CD4-positive, alpha-beta T cell (primary cell): ENCODE results near the gene JAZF1. TPM values are rescaled to one million over a fixed set of nuclear protein-coding genes. Genes with fewer than 3 reads are reported as not detected.

ENCODE experiments used
- ATAC-seq: fragments of 200-7000 bp; cut with Tn5 transposase; one replicate; pipeline ENCODE4 v1.10.0; 2022; ENCODE audit warnings: mild to moderate bottlenecking; ENCODE audit not compliant: poor library complexity
- CTCF ChIA-PET: fragments of 350-600 bp; sonication (Branson Sonifier 250); formaldehyde crosslinking; loops from one replicate; lab custom pipeline; 2021; ENCODE audit warnings: antibody characterized with exemption, inconsistent platforms; lab: Charles Lee
- POLR2A ChIA-PET: fragments of 350-600 bp; sonication (Branson Sonifier 250); formaldehyde crosslinking; loops from one replicate; lab custom pipeline; 2021; ENCODE audit warnings: antibody characterized with exemption, inconsistent platforms; lab: Charles Lee
- DNase-seq, 14 experiments: peaks; one replicate each; pipeline ENCODE4 v3.0.0-alpha.2; 2013 to 2020; ENCODE audit warnings: mixed read lengths in 2 of 14
- H3K27ac ChIP-seq, 2 donors: one replicate each; pipeline versions ENCODE4 v1.5.1 to v1.7.0; 2013; ENCODE audit warnings: low read length in 2 of 2, low read depth in 1 of 2, mild to moderate bottlenecking in 1 of 2
- H3K27me3 ChIP-seq, 2 experiments: 1 replicate in 1 of 2; 2 replicates in 1 of 2; pipeline versions ENCODE4 v1.6.1 to v1.7.0; 2013; ENCODE audit warnings: low read length in 2 of 2, control low read depth in 1 of 2, mild to moderate bottlenecking in 1 of 2, moderate library complexity in 1 of 2; ENCODE audit not compliant: insufficient read depth in 2 of 2, control insufficient read depth in 1 of 2
- H3K36me3 ChIP-seq: one replicate; pipeline ENCODE4 v1.6.1; 2013; ENCODE audit warnings: low read length, control low read depth; ENCODE audit not compliant: insufficient read depth
- H3K4me1 ChIP-seq: one replicate; pipeline ENCODE4 v1.6.1; 2013; ENCODE audit warnings: low read length, control low read depth; ENCODE audit not compliant: insufficient read depth
- H3K4me3 ChIP-seq: one replicate; pipeline ENCODE4 v1.5.1; 2013; ENCODE audit warnings: mild to moderate bottlenecking, low read length, moderate library complexity
- H3K9me3 ChIP-seq, 2 experiments: 1 replicate in 1 of 2; 2 replicates in 1 of 2; pipeline versions ENCODE4 v1.6.1 to v1.7.0; 2013; ENCODE audit warnings: low read length in 2 of 2, mild to moderate bottlenecking in 2 of 2, control low read depth in 1 of 2, moderate library complexity in 1 of 2; ENCODE audit not compliant: control insufficient read depth in 1 of 2, insufficient read depth in 1 of 2
- H3K27ac Mint-ChIP-seq: one replicate; pipeline ENCODE4 v1.8.0; 2020; ENCODE audit warnings: mixed read lengths
- H3K27me3 Mint-ChIP-seq: one replicate; pipeline ENCODE4 v1.8.0; 2021; ENCODE audit warnings: mixed read lengths
- H3K36me3 Mint-ChIP-seq: one replicate; pipeline ENCODE4 v1.8.0; 2021; ENCODE audit warnings: low read depth, mixed read lengths
- H3K4me1 Mint-ChIP-seq: one replicate; pipeline ENCODE4 v1.8.0; 2021; ENCODE audit warnings: low read depth, mixed read lengths
- H3K4me3 Mint-ChIP-seq: one replicate; pipeline ENCODE4 v1.8.0; 2020; ENCODE audit warnings: mild to moderate bottlenecking, mixed read lengths
- H3K9me3 Mint-ChIP-seq: one replicate; pipeline ENCODE4 v1.8.0; 2020; ENCODE audit warnings: mixed read lengths
- CTCF ChIP-seq: fragments of 200-600 bp; IDR thresholded peaks from one replicate; pipeline ENCODE4 v1.8.0; 2022; ENCODE audit warnings: antibody characterized with exemption, mild to moderate bottlenecking
- intact Hi-C, 2 experiments: fragments of 100-400 bp; cut with DNase I in 1 of 2; cut with micrococcal nuclease in 1 of 2; formaldehyde crosslinking; loops; one replicate each; pipeline versions ENCODE4 v1.15.1 to v1.9.0; 2023 to 2025; cut with DNase I, micrococcal nuclease
- total RNA-seq, 174 experiments: library from RNA in 2 of 174; stranded (reverse) in 2 of 174; gene quantifications; one replicate each; pipeline ENCODE4 v1.2.3 and lab custom pipeline; 2021 to 2026

JAZF1 gene
- total RNA-seq, 2 experiments from 2014 or later: 9.9 to 11.1 TPM

DNA sequence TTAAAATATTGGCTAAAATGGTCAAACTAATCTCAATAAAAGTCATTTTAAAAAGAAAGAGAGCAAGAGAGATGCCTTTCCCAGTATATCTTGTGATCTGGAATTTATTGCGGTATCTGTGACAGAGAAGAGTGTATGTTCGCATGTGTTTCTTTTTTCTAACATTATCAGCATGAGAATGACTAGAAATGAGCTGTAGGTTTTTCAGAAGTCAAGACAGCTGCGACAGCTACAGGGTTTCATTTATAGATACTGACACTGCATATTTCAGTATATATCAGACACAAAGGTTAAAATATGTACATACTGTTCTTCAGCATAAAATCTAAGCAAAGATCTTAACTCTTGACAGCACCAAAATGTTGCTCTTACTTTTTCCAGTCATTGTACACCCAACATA, 215.8 kb downstream of the JAZF1 start:
- intact Hi-C loops: no loop called here
- H3K36me3 Mint-ChIP-seq: no peaks in the 10 kb centered on the region
- no peak for DNase-seq
- Histone ChIP-seq H3K27me3 (no peaks in the 10 kb centered on the region), H3K4me3 (no peak overlapping the region), H3K27ac (no peak overlapping the region), H3K9me3 (no peaks in the 10 kb centered on the region), H3K4me1 (no peaks in the 10 kb centered on the region), H3K36me3 (no peaks in the 10 kb centered on the region)
- no peak for TF ChIP-seq CTCF
- no peaks in the 10 kb centered on the region for H3K9me3 Mint-ChIP-seq
- no peaks in the 10 kb centered on the region for H3K27me3 Mint-ChIP-seq
- no peak for ATAC-seq
- H3K27ac Mint-ChIP-seq: no peak overlapping the region
- no peaks in the 10 kb centered on the region for H3K4me1 Mint-ChIP-seq
- POLR2A ChIA-PET: interaction anchor here (1.3 to 2.3 kb wide), 2 partner anchors 8 to 11 kb away, joined by 4 to 7 read pairs; no protein-coding TSS in a partner anchor
- H3K4me3 Mint-ChIP-seq: no peak overlapping the region
- CTCF ChIA-PET: no interaction called here

- ATAC-seq: no peak
- no peak overlapping the region for H3K4me3 ChIP-seq
- no peak for TF ChIP-seq CTCF
- no peaks in the 10 kb centered on the region for H3K27me3 ChIP-seq
- H3K9me3 ChIP-seq: no peaks in the 10 kb centered on the region
- Mint-ChIP-seq H3K27ac (no peak overlapping the region), H3K36me3 (no peaks in the 10 kb centered on the region), H3K4me3 (no peak overlapping the region), H3K4me1 (no peaks in the 10 kb centered on the region), H3K9me3 (no peaks in the 10 kb centered on the region), H3K27me3 (no peaks in the 10 kb centered on the region)
- H3K27ac ChIP-seq: no peak overlapping the region
- intact Hi-C loops: no loop called here
- POLR2A ChIA-PET: interaction anchor here (2.3 kb wide), 1 partner anchor 10 kb away, joined by 7 read pairs; no protein-coding TSS in a partner anchor
- H3K36me3 ChIP-seq: no peaks in the 10 kb centered on the region
- no peak for DNase-seq
- no peaks in the 10 kb centered on the region for H3K4me1 ChIP-seq
- CTCF ChIA-PET: no interaction called here
Observed at GRCh38 chr7:27963056-27963455, 217.5 kb downstream of the JAZF1 start.

- no peaks in the 10 kb centered on the region for H3K4me1 Mint-ChIP-seq
- CTCF ChIA-PET: no interaction called here
- H3K4me1 ChIP-seq: no peaks in the 10 kb centered on the region
Observed at GRCh38 chr7:27962273-27962672, 218.3 kb downstream of the JAZF1 start.

More at GRCh38 chr7:27962273-27962672, 218.3 kb downstream of the JAZF1 start:
- Histone ChIP-seq H3K4me3 (no peak overlapping the region), H3K27me3 (no peaks in the 10 kb centered on the region), H3K9me3 (no peaks in the 10 kb centered on the region), H3K36me3 (no peaks in the 10 kb centered on the region), H3K27ac (no peak overlapping the region)
- ATAC-seq (no peak), DNase-seq (no peak)
- H3K27me3 Mint-ChIP-seq: no peaks in the 10 kb centered on the region
- H3K4me3 Mint-ChIP-seq: no peak overlapping the region
- intact Hi-C loops: no loop called here
- no peak for TF ChIP-seq CTCF
- no peaks in the 10 kb centered on the region for H3K9me3 Mint-ChIP-seq
- H3K36me3 Mint-ChIP-seq: no peaks in the 10 kb centered on the region
- POLR2A ChIA-PET: no interaction called here
- H3K27ac Mint-ChIP-seq: no peak overlapping the region
